Measurements from ENCODE around the gene CYCS. TPM values are rescaled to one million over a fixed set of nuclear protein-coding genes. Genes with fewer than 3 reads are reported as not detected.

The CYCS gene
- total and polyA plus RNA-seq, 10 of the 15 experiments (the other 5 are each of a cell fraction or from before 2014, with no cell fraction given): 113 to 952 (median 356) TPM

DNA sequence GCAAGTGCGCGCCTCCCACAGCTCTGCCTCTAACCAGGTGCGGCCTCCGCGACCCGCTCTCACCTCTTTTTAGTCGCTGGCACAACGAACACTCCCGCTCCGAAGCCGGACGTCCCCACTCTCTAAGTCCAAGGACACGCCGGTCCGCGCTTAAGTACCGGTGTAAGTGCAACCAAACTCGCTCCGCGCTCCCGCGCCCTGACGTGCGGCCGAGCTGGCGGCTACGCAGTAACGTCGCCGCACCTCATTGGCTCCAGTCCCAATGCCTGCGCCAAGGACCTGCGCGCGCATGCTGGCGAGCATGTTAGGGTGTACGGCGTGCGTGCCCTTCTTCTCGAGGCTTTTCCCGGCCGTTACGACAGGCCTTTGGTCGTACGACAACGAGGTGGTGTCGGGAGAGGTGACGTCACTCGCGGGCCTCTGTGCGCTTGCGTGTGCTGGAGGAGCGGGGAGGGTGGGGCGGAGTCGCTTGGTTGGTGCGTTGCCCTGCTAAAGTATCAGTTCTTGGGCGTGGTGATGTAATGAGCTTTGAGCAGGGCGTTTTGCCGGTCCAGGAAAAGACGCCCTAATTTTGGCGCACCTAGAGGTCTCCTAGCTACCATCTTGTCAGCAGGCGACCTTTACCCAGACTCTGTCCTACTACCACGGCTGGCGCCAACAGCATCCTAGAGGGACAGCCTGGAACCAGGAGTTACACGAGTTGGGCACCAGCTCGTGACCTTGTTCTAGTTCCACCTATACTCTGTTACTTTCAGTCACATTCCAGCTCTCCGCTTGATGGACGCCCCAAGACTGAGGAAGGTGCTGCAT, at the start of gene CYCS (continued):
- TF ChIP-seq, protein P1, sequence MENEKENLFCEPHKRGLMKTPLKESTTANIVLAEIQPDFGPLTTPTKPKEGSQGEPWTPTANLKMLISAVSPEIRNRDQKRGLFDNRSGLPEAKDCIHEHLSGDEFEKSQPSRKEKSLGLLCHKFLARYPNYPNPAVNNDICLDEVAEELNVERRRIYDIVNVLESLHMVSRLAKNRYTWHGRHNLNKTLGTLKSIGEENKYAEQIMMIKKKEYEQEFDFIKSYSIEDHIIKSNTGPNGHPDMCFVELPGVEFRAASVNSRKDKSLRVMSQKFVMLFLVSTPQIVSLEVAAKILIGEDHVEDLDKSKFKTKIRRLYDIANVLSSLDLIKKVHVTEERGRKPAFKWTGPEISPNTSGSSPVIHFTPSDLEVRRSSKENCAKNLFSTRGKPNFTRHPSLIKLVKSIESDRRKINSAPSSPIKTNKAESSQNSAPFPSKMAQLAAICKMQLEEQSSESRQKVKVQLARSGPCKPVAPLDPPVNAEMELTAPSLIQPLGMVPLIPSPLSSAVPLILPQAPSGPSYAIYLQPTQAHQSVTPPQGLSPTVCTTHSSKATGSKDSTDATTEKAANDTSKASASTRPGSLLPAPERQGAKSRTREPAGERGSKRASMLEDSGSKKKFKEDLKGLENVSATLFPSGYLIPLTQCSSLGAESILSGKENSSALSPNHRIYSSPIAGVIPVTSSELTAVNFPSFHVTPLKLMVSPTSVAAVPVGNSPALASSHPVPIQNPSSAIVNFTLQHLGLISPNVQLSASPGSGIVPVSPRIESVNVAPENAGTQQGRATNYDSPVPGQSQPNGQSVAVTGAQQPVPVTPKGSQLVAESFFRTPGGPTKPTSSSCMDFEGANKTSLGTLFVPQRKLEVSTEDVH (IDR thresholded peaks at IDR 0.05; ENCODE audit: low read depth, partially characterized antibody): peak; percentile 90
- TF ChIP-seq WRNIP1 (IDR thresholded peaks at IDR 0.05; ENCODE audit: borderline replicate concordance, low read depth, low read length) (no peak), ASH2L (IDR thresholded peaks at IDR 0.05; ENCODE audit: borderline replicate concordance, low read depth) (0 out of 2 replicates have a peak, but pooled peaks have one; percentile 27), TCF3 (IDR thresholded peaks at IDR 0.05; ENCODE audit: borderline replicate concordance, insufficient read depth, low read depth, low read length) (peak; percentile 86; the same call in 1 of the 2 replicates), CHD2 (IDR thresholded peaks at IDR 0.05; ENCODE audit: borderline replicate concordance, low read depth, low read length) (peak; percentile 94), YBX1 (IDR thresholded peaks at IDR 0.05) (no peak), SMARCA5 (IDR thresholded peaks at IDR 0.05) (no peak), FOXM1 (IDR thresholded peaks at IDR 0.05; ENCODE audit: low read depth, low read length) (no peak), EZH2 (IDR thresholded peaks at IDR 0.05; ENCODE audit: borderline replicate concordance, control insufficient read depth, low read depth, low read length) (no peak), ZNF217 (IDR thresholded peaks at IDR 0.05) (no peak), ATF3 (IDR thresholded peaks at IDR 0.05; ENCODE audit: borderline replicate concordance, extremely low read depth, low read depth, low read length) (peak; percentile 19; the same call in 1 of the 2 replicates), TCF12 (IDR thresholded peaks at IDR 0.05; ENCODE audit: low read depth, low read length) (peak; percentile 81; the same call in 1 of the 2 replicates), NFYB (IDR thresholded peaks at IDR 0.05; ENCODE audit: insufficient read depth, low read depth, low read length) (peak; percentile 75; the same call in 1 of the 2 replicates), JUND (IDR thresholded peaks at IDR 0.05; ENCODE audit: low read depth, low read length) (peak; percentile 93)
- TF ChIP-seq, protein P2, sequence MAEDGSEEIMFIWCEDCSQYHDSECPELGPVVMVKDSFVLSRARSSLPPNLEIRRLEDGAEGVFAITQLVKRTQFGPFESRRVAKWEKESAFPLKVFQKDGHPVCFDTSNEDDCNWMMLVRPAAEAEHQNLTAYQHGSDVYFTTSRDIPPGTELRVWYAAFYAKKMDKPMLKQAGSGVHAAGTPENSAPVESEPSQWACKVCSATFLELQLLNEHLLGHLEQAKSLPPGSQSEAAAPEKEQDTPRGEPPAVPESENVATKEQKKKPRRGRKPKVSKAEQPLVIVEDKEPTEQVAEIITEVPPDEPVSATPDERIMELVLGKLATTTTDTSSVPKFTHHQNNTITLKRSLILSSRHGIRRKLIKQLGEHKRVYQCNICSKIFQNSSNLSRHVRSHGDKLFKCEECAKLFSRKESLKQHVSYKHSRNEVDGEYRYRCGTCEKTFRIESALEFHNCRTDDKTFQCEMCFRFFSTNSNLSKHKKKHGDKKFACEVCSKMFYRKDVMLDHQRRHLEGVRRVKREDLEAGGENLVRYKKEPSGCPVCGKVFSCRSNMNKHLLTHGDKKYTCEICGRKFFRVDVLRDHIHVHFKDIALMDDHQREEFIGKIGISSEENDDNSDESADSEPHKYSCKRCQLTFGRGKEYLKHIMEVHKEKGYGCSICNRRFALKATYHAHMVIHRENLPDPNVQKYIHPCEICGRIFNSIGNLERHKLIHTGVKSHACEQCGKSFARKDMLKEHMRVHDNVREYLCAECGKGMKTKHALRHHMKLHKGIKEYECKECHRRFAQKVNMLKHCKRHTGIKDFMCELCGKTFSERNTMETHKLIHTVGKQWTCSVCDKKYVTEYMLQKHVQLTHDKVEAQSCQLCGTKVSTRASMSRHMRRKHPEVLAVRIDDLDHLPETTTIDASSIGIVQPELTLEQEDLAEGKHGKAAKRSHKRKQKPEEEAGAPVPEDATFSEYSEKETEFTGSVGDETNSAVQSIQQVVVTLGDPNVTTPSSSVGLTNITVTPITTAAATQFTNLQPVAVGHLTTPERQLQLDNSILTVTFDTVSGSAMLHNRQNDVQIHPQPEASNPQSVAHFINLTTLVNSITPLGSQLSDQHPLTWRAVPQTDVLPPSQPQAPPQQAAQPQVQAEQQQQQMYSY (CRISPR knock-in tag; IDR thresholded peaks at IDR 0.05): no peak
- TF ChIP-seq, protein P3, sequence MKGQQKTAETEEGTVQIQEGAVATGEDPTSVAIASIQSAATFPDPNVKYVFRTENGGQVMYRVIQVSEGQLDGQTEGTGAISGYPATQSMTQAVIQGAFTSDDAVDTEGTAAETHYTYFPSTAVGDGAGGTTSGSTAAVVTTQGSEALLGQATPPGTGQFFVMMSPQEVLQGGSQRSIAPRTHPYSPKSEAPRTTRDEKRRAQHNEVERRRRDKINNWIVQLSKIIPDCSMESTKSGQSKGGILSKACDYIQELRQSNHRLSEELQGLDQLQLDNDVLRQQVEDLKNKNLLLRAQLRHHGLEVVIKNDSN (IDR thresholded peaks at IDR 0.05; ENCODE audit: borderline replicate concordance, extremely low read length, insufficient read depth, low read depth, low read length): no peak
- TF ChIP-seq, protein P4, sequence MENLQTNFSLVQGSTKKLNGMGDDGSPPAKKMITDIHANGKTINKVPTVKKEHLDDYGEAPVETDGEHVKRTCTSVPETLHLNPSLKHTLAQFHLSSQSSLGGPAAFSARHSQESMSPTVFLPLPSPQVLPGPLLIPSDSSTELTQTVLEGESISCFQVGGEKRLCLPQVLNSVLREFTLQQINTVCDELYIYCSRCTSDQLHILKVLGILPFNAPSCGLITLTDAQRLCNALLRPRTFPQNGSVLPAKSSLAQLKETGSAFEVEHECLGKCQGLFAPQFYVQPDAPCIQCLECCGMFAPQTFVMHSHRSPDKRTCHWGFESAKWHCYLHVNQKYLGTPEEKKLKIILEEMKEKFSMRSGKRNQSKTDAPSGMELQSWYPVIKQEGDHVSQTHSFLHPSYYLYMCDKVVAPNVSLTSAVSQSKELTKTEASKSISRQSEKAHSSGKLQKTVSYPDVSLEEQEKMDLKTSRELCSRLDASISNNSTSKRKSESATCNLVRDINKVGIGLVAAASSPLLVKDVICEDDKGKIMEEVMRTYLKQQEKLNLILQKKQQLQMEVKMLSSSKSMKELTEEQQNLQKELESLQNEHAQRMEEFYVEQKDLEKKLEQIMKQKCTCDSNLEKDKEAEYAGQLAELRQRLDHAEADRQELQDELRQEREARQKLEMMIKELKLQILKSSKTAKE (IDR thresholded peaks at IDR 0.05; ENCODE audit: low read depth, poor library complexity, severe bottlenecking): no peak
